ENCODE measurements around the gene KNSTRN. TPM values are rescaled to one million over a fixed set of nuclear protein-coding genes. Genes with fewer than 3 reads are reported as not detected.

The KNSTRN gene
- total RNA-seq, 2 experiments from 2014 or later, result 2.8 to 3.0 TPM

- Histone ChIP-seq H3K9me3 (ENCODE audit: control insufficient read depth in 1 of 2, insufficient read depth in 1 of 2, low read length in 2 of 2) (no peaks in the 10 kb centered on the region), H3K27me3 (ENCODE audit: control insufficient read depth in 1 of 2, insufficient read depth in 2 of 2, low read length in 2 of 2) (no peaks in the 10 kb centered on the region), H3K36me3 (ENCODE audit: insufficient read depth, low read length) (no peaks in the 10 kb centered on the region), H3K4me1 (ENCODE audit: insufficient read depth, low read length) (peaks cover 11% of the 10 kb centered on the region), H3K4me3 (ENCODE audit: low read length) (no peak overlapping the region), H3K27ac (ENCODE audit: low read depth in 1 of 2, low read length in 2 of 2) (no peak overlapping the region)
- H3K27me3 Mint-ChIP-seq, result no peaks in the 10 kb centered on the region
- POLR2A ChIA-PET, result no interaction called here
- DNase-seq (no peak), ATAC-seq (ENCODE audit: poor library complexity) (no peak)
- intact Hi-C loops (cut with DNase I, micrococcal nuclease), result no loop called here
- CTCF ChIA-PET, result no interaction called here
- no peaks in the 10 kb centered on the region for H3K36me3 Mint-ChIP-seq (ENCODE audit: low read depth)
- no peak overlapping the region for H3K4me3 Mint-ChIP-seq
- H3K27ac Mint-ChIP-seq, result no peak overlapping the region
- no peaks in the 10 kb centered on the region for H3K9me3 Mint-ChIP-seq
- H3K4me1 Mint-ChIP-seq (ENCODE audit: low read depth), result no peaks in the 10 kb centered on the region
- TF ChIP-seq CTCF (IDR thresholded peaks at IDR 0.05), result no peak
Observed at GRCh38 chr15:40348474-40348870, 34.0 kb upstream of the KNSTRN start.

GRCh38 chr15:40349163-40349562, 33.4 kb upstream of the KNSTRN start:
- H3K36me3 Mint-ChIP-seq (ENCODE audit: low read depth), result no peaks in the 10 kb centered on the region
- no peaks in the 10 kb centered on the region for H3K27me3 Mint-ChIP-seq
- ChIA-PET CTCF (no interaction called here), POLR2A (no interaction called here)
- TF ChIP-seq CTCF (IDR thresholded peaks at IDR 0.05), result no peak
- no peak overlapping the region for H3K4me3 Mint-ChIP-seq
- Histone ChIP-seq H3K4me3 (ENCODE audit: low read length) (no peak overlapping the region), H3K27me3 (ENCODE audit: control insufficient read depth in 1 of 2, insufficient read depth in 2 of 2, low read length in 2 of 2) (no peaks in the 10 kb centered on the region), H3K27ac (ENCODE audit: low read depth in 1 of 2, low read length in 2 of 2) (no peak overlapping the region), H3K9me3 (ENCODE audit: control insufficient read depth in 1 of 2, insufficient read depth in 1 of 2, low read length in 2 of 2) (no peaks in the 10 kb centered on the region), H3K4me1 (ENCODE audit: insufficient read depth, low read length) (peaks cover 9% of the 10 kb centered on the region), H3K36me3 (ENCODE audit: insufficient read depth, low read length) (no peaks in the 10 kb centered on the region)
- ATAC-seq (ENCODE audit: poor library complexity) (no peak), DNase-seq (no peak)
- no peaks in the 10 kb centered on the region for H3K4me1 Mint-ChIP-seq (ENCODE audit: low read depth)
- no peak overlapping the region for H3K27ac Mint-ChIP-seq
- no peaks in the 10 kb centered on the region for H3K9me3 Mint-ChIP-seq
- intact Hi-C loops (cut with DNase I, micrococcal nuclease), result no loop called here

DNA sequence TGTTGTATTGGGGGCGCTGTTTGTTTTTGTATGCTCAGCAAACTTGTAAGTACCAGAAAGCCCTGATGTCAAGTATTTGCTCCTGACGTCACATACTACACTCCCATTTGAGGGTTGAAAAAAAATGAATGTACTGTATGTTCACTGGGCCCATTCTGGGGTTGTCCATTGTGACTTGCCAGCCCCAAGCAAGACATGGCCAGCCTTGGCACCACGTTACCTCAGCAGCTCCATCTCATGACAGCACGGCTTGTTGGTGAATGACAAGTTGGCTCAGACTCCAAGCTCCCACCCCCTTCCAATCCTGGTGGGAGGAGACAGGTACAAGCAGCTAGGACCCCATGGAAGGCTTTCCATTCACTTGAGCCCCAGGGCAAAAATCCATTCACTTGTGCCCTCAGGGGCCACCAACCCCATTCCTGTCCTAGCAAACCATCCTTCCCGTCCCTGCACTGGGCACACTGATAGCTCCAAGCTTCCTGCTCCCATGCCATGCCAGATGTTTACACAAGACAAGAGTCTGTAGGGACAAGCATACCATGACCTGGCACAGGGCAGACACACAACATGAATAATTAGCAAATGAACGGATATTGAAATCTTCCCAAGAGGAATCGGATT, 30.1 kb upstream of the KNSTRN start:
- H3K4me1 Mint-ChIP-seq (ENCODE audit: low read depth), result no peaks in the 10 kb centered on the region
- ChIA-PET CTCF (interaction anchor here (2.0 kb wide), 1 partner anchor 14 kb away, joined by 4 read pairs; no protein-coding TSS in a partner anchor), POLR2A (interaction anchor here (0.6 kb wide), 1 partner anchor 1089 kb away, joined by 3 read pairs; no protein-coding TSS in a partner anchor)
- no peaks in the 10 kb centered on the region for H3K36me3 Mint-ChIP-seq (ENCODE audit: low read depth)
- H3K9me3 ChIP-seq (ENCODE audit: control insufficient read depth in 1 of 2, insufficient read depth in 1 of 2, low read length in 2 of 2), result no peaks in the 10 kb centered on the region
- no peak for DNase-seq
- H3K27me3 ChIP-seq (ENCODE audit: control insufficient read depth in 1 of 2, insufficient read depth in 2 of 2, low read length in 2 of 2), result no peaks in the 10 kb centered on the region
- H3K4me3 ChIP-seq (ENCODE audit: low read length), result no peak overlapping the region
- no peak overlapping the region for H3K27ac Mint-ChIP-seq
- peaks cover 2% of the 10 kb centered on the region for H3K4me1 ChIP-seq (ENCODE audit: insufficient read depth, low read length)
- no peak for ATAC-seq (ENCODE audit: poor library complexity)
- H3K27me3 Mint-ChIP-seq, result no peaks in the 10 kb centered on the region
- no peak overlapping the region for H3K4me3 Mint-ChIP-seq
- TF ChIP-seq CTCF (IDR thresholded peaks at IDR 0.05), result no peak
- no peaks in the 10 kb centered on the region for H3K9me3 Mint-ChIP-seq
- no peaks in the 10 kb centered on the region for H3K36me3 ChIP-seq (ENCODE audit: insufficient read depth, low read length)
- intact Hi-C loops (cut with DNase I, micrococcal nuclease), result no loop called here
- H3K27ac ChIP-seq (ENCODE audit: low read depth in 1 of 2, low read length in 2 of 2), result no peak overlapping the region
